ENCODE results near the gene DNAH6.

- TF ChIP-seq SMC3 (IDR thresholded peaks at IDR 0.05), result no peak
- TF ChIP-seq KDM5A (IDR thresholded peaks at IDR 0.05), result no peak
- TF ChIP-seq EP300 (IDR thresholded peaks at IDR 0.05), result no peak
- no peak for TF ChIP-seq POLR2A (IDR thresholded peaks at IDR 0.05; ENCODE audit: low read length)
- no peak for TF ChIP-seq HEYL (CRISPR knock-in tag; IDR thresholded peaks at IDR 0.05)
- TF ChIP-seq BCL3 (IDR thresholded peaks at IDR 0.05), result no peak
- TF ChIP-seq CBX2 (IDR thresholded peaks at IDR 0.05; ENCODE audit: borderline replicate concordance, low read depth), result no peak
Observed at GRCh38 chr2:84735389-84735788, 219.1 kb downstream of the DNAH6 start.

Data from A549 (cell line).